GM18499 (cell line): ENCODE data around the gene LRRN2.

ENCODE experiments used
- ATAC-seq: cut with Tn5 transposase; IDR thresholded peaks from one replicate; pipeline ENCODE4 v1.9.1; 2021; ENCODE audit warnings: moderate number of reproducible peaks; ENCODE audit not compliant: insufficient read depth, unreplicated experiment

Gene LRRN2

DNA sequence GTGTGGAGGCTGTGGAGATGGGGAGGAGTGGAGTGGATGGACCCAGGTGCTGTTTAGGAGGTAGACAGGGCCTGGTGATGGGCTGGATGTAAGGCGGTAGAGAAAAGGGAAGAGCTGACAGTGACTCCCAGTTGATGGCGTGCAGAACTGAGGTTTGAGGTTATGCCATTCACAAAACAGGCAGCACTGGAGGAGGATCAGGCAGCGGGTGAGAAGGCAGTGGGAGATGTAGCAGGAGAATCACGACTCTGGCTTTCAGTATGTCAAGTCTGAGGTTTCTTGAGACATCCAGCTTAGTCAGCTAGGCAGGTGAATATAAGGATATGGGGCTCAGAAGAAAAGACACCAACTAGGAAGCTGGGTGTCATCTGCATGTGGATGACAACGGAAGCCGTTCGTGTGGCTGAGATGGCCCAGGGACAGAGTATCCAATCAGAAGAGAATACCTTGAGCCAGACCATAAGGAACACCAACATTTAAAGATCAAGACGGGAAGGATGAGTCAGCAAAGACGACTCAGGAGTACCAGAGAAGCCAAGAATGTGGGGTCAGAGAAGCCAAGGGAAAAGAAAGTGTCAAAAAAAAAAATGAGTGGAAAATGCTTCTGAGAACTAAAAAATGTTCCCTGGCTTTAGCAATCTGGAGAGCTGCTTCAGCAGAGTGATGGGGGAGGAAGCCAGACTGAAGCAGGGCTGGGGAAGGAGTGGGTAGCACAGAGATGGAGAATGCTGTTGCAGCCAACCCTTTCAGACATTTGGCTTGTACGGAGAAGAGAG is 15.2 kb downstream of the LRRN2 start:
- ATAC-seq, result no peak

GRCh38 chr1:204669579-204669978 is 16.0 kb downstream of the LRRN2 start:
- ATAC-seq, result no peak

GRCh38 chr1:204664384-204664651 is 21.2 kb downstream of the LRRN2 start:
- no peak for ATAC-seq

DNA sequence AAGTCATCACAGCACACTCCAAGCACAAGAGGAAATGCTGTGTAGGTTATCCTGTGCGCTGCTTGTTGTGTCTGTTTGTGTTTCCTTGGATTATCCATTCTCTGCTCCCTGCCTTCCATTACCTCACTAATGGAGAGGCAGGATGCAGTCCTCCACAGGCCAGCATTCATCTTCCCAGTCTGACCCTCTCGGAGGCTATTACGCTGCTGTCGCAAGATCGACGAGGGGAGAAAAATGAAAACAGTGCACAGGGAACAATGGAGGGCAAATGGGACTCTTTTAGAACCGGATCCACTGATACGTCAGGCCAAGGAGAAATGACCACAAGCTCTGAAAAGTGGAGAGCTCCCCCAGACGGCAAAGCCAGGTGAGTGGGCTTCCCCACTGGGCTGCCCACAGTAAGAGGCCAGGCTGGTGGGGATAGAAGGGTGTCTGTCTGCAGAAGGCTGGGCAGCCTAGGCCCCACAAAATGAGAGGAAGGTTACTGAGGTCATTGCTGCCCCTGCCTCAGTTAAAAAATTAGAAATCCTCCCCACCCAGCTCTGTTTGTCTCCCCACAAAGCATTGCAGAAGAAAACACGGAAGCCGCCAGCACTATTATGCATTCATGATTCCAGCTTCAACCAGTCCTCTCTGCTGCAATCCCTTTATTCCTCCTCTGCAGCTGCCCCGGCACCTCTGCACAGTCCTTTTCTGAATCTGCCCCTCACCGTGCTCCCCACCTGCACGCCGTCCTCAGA is 21.7 kb downstream of the LRRN2 start:
- no peak for ATAC-seq

DNA sequence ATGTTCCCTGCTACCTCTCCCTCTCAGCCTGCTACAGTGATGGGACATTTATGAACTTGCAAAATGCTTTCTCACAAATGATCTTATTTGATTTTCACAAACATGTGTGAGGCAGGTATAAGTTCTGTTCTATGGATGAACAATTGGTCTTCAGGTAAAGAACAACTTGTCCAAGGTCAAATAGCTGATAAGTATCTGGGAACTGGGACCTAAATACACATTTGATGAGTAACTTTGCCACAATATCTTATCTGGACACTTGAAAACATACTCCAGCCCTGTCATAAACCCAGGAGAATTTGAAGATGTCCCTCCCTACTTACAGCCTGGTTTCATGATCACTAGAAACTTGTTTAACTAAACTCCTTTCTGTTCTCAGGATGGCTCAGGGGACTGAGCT is 23.0 kb downstream of the LRRN2 start:
- ATAC-seq, result no peak

- ATAC-seq, result no peak
Measured at GRCh38 chr1:204660509-204660908, 25.0 kb downstream of the LRRN2 start.

- no peak for ATAC-seq
Measured at GRCh38 chr1:204659056-204659455, 26.5 kb downstream of the LRRN2 start.

DNA sequence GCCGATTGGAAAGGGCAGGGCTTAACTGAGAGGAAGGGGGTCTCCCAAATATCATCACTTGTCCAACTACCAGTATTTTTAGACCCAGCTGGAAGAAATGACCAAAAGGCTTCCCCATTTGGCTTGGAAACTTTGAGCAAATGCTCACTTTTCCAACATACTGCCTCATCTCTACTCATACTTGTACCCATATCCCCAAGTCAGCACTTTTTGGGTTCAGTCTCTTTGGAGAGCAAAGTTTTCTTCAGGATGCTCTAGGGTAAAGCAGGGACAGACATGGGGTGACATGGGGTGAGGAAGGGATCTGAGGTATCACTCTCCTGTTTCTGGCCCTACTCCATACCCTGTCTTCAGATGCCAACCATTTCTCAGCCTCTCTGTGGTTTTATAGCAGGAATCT is 27.2 kb downstream of the LRRN2 start:
- ATAC-seq, result no peak

GRCh38 chr1:204653590-204654340 is 31.8 kb downstream of the LRRN2 start:
- no peak for ATAC-seq

GRCh38 chr1:204652497-204652896 is 33.0 kb downstream of the LRRN2 start:
- ATAC-seq, result no peak

DNA sequence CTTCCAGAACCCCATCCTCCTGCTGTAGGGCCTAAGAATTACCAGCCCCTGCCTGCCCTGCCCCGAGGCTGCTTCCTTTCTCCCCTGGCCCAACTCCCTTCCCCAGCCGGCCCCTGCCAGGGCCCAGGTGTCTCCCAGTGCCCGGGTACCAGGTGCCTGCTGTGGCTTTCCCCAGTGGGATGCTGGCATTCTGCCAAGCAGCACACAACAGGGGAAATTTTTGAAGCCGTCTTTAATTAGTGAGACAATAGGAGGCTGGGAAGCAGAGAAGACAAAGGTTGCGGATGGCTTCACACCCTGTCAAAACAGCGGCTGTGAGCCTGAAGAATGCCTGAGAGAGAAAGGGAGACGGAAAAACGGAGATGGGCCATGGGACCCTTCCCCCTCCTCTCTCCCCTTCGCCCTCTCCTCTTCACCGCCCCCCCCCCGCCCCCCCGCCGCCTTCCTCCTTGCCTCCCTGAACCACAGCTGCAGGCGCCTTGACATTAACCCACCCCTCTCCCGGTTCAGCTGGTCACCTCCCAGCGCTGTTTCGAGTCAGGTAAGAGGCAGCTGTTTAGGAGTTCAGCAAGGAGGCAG is 33.6 kb downstream of the LRRN2 start:
- ATAC-seq, result no peak

DNA sequence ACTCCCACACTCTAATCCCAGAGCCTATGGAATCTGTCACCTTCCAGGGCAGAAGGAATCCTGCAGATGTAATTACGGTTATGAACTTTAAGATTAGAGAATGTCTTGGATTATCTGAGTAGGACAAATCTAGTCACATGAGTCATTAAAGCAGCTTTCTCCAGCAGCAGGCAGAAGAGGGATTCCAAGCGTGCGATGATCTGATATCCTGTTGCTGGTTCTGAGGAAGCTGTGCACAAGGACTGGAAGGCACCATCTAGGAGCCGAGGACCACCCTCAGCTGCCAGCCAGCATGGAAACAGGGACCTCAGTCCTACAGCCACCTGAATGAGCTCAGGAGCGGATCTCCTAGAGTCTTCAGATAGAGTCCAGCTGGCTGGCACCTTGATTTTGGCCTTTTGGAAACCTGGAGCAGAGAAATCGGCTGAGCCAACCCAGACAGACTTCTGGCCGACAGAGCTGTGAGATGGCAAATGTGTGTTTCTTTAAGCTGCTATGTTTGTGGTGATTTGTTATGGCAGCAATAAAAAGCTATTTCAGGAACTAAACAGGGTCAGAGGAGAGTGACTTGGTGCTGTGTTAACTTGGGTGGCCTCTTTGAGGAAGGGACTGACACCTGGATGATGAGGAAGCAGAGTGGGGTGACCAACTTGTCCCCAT is 34.5 kb downstream of the LRRN2 start:
- ATAC-seq, result no peak

DNA sequence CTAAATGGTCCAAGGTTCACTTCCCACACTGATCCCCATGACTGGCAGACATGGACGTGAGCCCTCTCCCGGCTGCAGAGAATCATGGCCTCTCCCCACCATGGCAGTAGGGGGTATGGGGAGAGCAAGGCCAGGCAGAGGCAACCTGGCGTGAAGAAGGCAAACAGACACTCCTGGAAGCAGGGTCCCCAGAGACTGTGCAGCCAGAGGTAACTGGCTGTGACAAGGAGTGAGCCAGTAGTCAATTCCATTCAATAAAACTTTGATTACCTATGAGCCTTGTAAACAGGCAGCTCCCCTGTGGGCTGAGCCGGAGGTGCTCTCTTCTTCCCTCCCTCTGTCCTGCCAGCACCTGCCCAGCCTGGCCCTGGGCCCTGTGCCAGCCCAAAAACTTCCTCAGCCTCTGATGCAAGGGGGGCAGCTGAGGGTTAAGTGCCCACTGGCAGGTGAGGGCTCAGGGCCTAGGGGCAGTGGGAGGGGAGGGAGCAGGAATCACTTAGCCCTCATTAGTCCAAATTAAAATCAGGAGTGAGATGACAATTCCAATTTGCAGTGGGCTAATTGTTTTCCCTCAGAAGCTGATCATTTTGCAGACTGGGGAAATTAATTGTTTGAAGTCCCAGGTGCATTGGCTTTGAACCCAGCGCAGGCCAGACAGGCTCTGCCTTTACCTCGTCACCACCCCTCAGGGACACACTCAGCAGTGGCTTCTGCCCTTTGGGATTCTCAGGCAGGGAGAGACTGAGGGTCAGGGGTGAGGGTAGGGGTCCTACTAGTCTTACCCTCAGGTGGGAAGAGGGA is 35.6 kb downstream of the LRRN2 start:
- no peak for ATAC-seq

DNA sequence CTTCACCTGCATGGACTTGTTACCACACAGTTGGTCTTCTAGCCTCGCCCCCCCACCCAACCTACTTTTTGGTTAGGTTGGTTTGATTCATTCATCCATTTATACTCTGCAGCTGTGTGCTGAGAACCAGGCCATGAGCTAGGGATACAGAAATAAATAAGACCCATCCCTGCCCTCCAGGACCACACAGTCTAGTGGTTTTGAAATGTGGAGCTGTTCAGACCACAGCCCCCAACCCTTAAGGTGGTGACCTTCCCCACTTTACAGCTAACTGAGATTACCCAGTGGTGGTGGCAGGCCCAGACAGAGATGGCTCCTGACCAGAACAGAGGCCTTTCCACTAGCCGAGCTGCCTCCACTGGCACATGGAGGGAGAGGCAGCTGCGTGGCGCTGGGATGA is 37.0 kb downstream of the LRRN2 start:
- ATAC-seq, result no peak

- no peak for ATAC-seq
Measured at GRCh38 chr1:204647805-204648153, 37.8 kb downstream of the LRRN2 start.

GRCh38 chr1:204647114-204647804 is 38.3 kb downstream of the LRRN2 start:
- no peak for ATAC-seq

DNA sequence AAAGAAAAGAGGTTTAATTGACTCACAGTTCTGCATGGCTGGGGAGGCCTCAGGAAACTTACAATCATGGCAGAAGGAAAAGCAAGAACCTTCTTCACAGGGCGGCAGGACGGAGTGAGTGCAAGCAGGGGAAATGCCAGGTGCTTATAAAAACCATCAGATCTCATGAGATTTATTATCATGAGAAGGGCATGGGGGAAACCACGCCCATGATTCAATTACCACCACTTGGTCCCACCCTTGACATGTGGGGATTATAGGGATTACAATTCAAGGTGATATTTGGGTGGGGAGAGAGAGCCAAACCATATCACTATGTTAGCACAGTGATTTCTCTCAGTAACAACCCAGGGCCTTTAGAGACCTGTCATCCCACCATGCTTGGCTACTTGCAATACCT is 39.9 kb downstream of the LRRN2 start:
- ATAC-seq, result no peak

DNA sequence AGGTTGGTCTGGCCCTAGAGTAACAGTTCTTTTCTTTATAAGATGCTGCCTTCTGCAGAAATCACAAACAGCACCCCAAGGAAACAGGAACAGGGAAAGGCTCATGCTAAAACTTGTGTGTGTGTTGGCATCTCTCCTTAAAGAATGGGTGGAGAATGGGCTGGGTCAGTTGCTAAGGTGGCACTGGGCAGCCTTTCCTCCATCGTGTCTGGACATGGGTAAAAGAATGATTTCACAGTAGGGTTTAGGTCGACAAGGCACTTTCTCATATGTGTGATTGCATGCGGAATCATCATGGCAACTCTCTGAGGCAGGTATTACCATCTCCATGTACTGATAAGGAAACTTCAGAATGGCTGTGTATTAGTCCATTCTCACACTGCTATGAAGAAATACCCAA is 40.3 kb downstream of the LRRN2 start:
- ATAC-seq, result no peak

DNA sequence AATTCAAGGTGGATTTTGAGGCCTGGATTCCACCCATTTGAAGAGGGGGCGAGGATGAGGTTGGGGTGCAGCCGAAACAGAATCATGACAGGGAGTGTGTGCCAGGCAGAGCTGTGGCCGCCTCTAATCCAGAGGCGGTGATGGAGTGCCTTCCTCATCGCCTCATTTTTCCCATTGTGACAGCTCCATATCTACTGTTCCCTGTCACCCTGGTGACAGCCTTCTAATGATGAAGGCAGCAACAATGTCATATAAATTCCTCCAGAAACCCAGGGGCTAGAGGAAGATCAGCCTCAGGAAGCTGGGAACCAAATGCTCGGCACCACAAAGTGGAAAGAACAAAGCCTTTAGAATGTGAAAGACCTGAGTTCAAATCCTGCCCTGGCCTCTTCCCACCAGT is 42.0 kb downstream of the LRRN2 start:
- ATAC-seq, result no peak
